PC-9 (cell line): ENCODE data around the gene INO80E. TPM values are rescaled to one million over a fixed set of nuclear protein-coding genes. Genes with fewer than 3 reads are reported as not detected.

Experiments
- BruUV-seq: library from RNA; stranded (reverse); fragments of 400-500 nt; replicated peaks from 2 replicates; lab custom pipeline; 2021; lab: Mats Ljungman, UMichigan
- CTCF ChIA-PET: fragments of 300-600 bp; sonication (Branson Sonifier 250); formaldehyde crosslinking; loops from one replicate; lab custom pipeline; 2022; ENCODE audit warnings: antibody characterized with exemption; lab: Charles Lee
- POLR2A ChIA-PET: fragments of 300-600 bp; sonication (Branson Sonifier 250); formaldehyde crosslinking; loops from one replicate; lab custom pipeline; 2022; ENCODE audit warnings: antibody characterized with exemption; ENCODE audit not compliant: unreplicated experiment; lab: Charles Lee
- DNase-seq, 2 experiments: peaks; one replicate each; pipeline versions ENCODE4 v3.0.0 to v3.0.0-alpha.2; 2015 to 2022; ENCODE audit warnings: mixed read lengths in 1 of 2
- H2AFZ ChIP-seq: fragments of 200-600 bp; sonication (generic); 2 replicates; pipeline ENCODE4 v1.8.1; 2017; ENCODE audit warnings: antibody characterized with exemption
- H3F3A ChIP-seq: fragments of 200-600 bp; sonication (generic); 2 replicates; pipeline ENCODE4 v1.8.1; 2017; ENCODE audit warnings: antibody characterized with exemption, mild to moderate bottlenecking, low read depth; ENCODE audit not compliant: insufficient read depth
- H3K27ac ChIP-seq: fragments of 200-600 bp; sonication (generic); 2 replicates; pipeline ENCODE4 v1.6.1; 2016; ENCODE audit warnings: mixed run types
- H3K27me3 ChIP-seq: fragments of 200-600 bp; sonication (generic); 2 replicates; pipeline ENCODE4 v1.6.1; 2016; ENCODE audit warnings: low read depth, mixed run types; ENCODE audit not compliant: insufficient read depth
- H3K36me3 ChIP-seq: fragments of 200-600 bp; sonication (generic); 2 replicates; pipeline ENCODE4 v1.6.1; 2016; ENCODE audit warnings: low read depth, mixed run types
- H3K4me1 ChIP-seq: fragments of 200-600 bp; sonication (generic); replicated peaks from 2 replicates; pipeline ENCODE4 v1.6.1; 2016; ENCODE audit warnings: mixed run types; ENCODE audit not compliant: insufficient read depth
- H3K4me2 ChIP-seq: fragments of 200-600 bp; sonication (generic); 2 replicates; pipeline ENCODE4 v1.6.1; 2017; ENCODE audit warnings: mixed run types
- H3K4me3 ChIP-seq: fragments of 200-600 bp; sonication (generic); 2 replicates; pipeline ENCODE4 v1.6.1; 2016; ENCODE audit warnings: mixed run types
- H3K79me2 ChIP-seq: fragments of 200-600 bp; sonication (generic); 2 replicates; pipeline ENCODE4 v1.6.1; 2017; ENCODE audit warnings: low read depth, mixed run types
- H3K9me2 ChIP-seq: fragments of 200-600 bp; sonication (generic); 2 replicates; pipeline ENCODE4 v1.8.1; 2017; ENCODE audit warnings: mild to moderate bottlenecking; ENCODE audit not compliant: insufficient read depth
- H3K9me3 ChIP-seq: fragments of 200-600 bp; sonication (generic); 2 replicates; pipeline ENCODE4 v1.8.1; 2016; ENCODE audit warnings: low read depth; ENCODE audit not compliant: insufficient read depth
- H4K20me1 ChIP-seq: fragments of 200-600 bp; sonication (generic); 2 replicates; pipeline ENCODE4 v1.8.1; 2017; ENCODE audit not compliant: insufficient read depth
- CTCF ChIP-seq: fragments of 200-600 bp; sonication (generic); conservative IDR thresholded peaks from 2 replicates; pipeline ENCODE4 v1.6.1; 2017; ENCODE audit warnings: mixed run types, antibody characterized with exemption, mild to moderate bottlenecking, moderate library complexity
- EZH2 ChIP-seq: fragments of 200-600 bp; sonication (generic); IDR thresholded peaks from 2 replicates; pipeline ENCODE4 v1.8.0; 2017; ENCODE audit warnings: antibody characterized with exemption, low read depth
- intact Hi-C: fragments of 100-400 bp; cut with micrococcal nuclease; formaldehyde crosslinking; loops from one replicate; pipeline ENCODE4 v1.10.0; 2022; ENCODE audit not compliant: unreplicated experiment
- total RNA-seq: library from RNA; stranded (reverse); gene quantifications from 2 replicates; pipeline ENCODE4 v1.2.3, GENCODE V29; 2021

Gene INO80E
- total RNA-seq, 1 experiment from 2014 or later, result 102 TPM

- ChIA-PET CTCF (interaction anchor here (0.5 to 0.6 kb wide), 2 partner anchors 9 to 102 kb away, joined by 4 to 10 read pairs; no protein-coding TSS in a partner anchor), POLR2A (no interaction called here)
- DNase-seq, result no peak
- BruUV-seq, result no TSS peak
- Histone ChIP-seq H3K27me3 (peaks cover 16% of the 10 kb centered on the region), H3K9me2 (no peaks in the 10 kb centered on the region), H3K4me2 (peak overlapping the region; percentile 79), H3K9me3 (no peaks in the 10 kb centered on the region), H3K4me1 (no peaks in the 10 kb centered on the region), H3K79me2 (no peaks in the 10 kb centered on the region), H2AFZ (no peak overlapping the region), H3K4me3 (peak overlapping the region; percentile 56; the same call in 1 of the 2 replicates), H3F3A (peaks cover 7% of the 10 kb centered on the region), H3K27ac (no peak overlapping the region), H3K36me3 (no peaks in the 10 kb centered on the region), H4K20me1 (peaks cover 3% of the 10 kb centered on the region; the same call in 1 of the 2 replicates)
- TF ChIP-seq EZH2 (0 out of 2 replicates have a peak, but pooled peaks have one; percentile 66), CTCF (no peak)
- intact Hi-C loops, result no loop called here
Observed at GRCh38 chr16:30009990-30010843, 14.2 kb downstream of the INO80E start.

GRCh38 chr16:30010844-30011713, 15.0 kb downstream of the INO80E start, which contains the start of gene DOC2A:
DOC2A (minus strand) TSS chr16:30011027; CDS start chr16:30010222, 805 bp downstream.
- H3K27ac ChIP-seq, result no peak within 1 kb of the TSS

More at GRCh38 chr16:30010844-30011713, 15.0 kb downstream of the INO80E start, which contains the start of gene DOC2A:
- Histone ChIP-seq H3K4me3 (peak within 1 kb of the TSS; percentile 56; the same call in 1 of the 2 replicates), H2AFZ (no peak within 1 kb of the TSS), H3K27me3 (peaks cover 16% of the 10 kb centered on the region), H3K79me2 (no peaks in the 10 kb centered on the region), H3K4me2 (peak within 1 kb of the TSS; percentile 79), H3K9me3 (no peaks in the 10 kb centered on the region), H3K9me2 (no peaks in the 10 kb centered on the region), H3K36me3 (no peaks in the 10 kb centered on the region), H3F3A (peaks cover 7% of the 10 kb centered on the region), H3K4me1 (no peaks in the 10 kb centered on the region), H4K20me1 (no peaks in the 10 kb centered on the region; the same call in 1 of the 2 replicates)
- intact Hi-C loops, result no loop called here
- POLR2A ChIA-PET, result no interaction called here
- BruUV-seq, result no TSS peak
- DNase-seq, result no peak
- CTCF ChIA-PET, result interaction anchor here (0.6 kb wide), 1 partner anchor 68 kb away, joined by 8 read pairs; no protein-coding TSS in a partner anchor
- TF ChIP-seq EZH2 (no peak), CTCF (no peak)
